Sigmoid colon (tissue), 3 donors: ENCODE results near the gene TBC1D13.
A peak's percentile ranks its signal among the peaks of the same experiment; 100 is the strongest.
"Not testable (repeated sequence)": the region's sequence is repeated elsewhere in the genome, so short reads cannot be mapped to it uniquely, and the experiment has no call there.

Source experiments
- POLR2A ChIP-seq, 2 donors: fragments of 450-650 bp; IDR thresholded peaks; one replicate each; pipeline ENCODE4 v1.6.1; 2016; ENCODE audit warnings: antibody characterized with exemption in 2 of 2, mild to moderate bottlenecking in 2 of 2, moderate library complexity in 2 of 2
- TF ChIP-seq, protein P1 (sequence below), 4 experiments: fragments of 450-650 bp in 3 of 4; fragments of 200-600 bp in 1 of 4; IDR thresholded peaks; one replicate each; pipeline ENCODE4 v1.5.1; 2016 to 2019; ENCODE audit warnings: antibody characterized with exemption in 4 of 4, mild to moderate bottlenecking in 3 of 4, moderate library complexity in 2 of 4

DNA sequence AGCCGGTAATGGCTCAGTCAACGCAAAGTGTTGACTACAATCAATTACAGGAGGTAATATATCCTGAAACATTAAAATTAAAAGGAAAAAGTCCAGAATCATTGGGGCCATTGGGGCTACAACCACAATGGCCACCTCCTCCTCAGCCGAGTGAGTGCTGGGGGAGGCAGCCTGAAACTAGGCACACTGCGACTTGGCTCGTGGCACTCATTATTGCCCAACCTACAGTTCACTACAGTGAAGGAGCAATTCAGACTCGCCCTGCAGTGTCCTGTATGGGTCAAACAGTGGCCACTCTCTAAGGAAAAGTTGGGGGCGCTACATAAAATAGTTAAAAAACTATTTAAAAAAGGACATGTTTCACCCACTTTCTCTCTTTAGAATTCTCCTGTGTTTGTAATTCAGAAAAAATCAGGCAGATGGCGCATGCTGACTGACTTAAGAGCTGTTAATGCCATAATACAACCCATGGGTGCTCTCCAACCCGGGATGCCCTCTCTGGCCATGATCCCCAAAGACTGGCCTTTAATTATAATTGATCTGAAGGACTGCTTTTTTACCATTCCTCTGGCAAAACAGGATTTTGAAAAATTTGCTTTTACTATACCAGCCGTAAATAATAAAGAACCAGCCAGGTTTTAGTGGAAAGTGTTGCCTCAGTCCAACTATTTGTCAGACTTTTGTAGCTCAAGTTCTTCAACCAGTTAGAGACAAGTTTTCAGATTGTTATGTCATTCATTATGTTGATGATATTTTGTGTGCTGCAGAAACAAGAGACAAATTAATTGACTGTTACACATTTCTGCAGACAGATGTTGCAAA is 64.9 kb downstream of the TBC1D13 start:
- TF ChIP-seq, protein P1, sequence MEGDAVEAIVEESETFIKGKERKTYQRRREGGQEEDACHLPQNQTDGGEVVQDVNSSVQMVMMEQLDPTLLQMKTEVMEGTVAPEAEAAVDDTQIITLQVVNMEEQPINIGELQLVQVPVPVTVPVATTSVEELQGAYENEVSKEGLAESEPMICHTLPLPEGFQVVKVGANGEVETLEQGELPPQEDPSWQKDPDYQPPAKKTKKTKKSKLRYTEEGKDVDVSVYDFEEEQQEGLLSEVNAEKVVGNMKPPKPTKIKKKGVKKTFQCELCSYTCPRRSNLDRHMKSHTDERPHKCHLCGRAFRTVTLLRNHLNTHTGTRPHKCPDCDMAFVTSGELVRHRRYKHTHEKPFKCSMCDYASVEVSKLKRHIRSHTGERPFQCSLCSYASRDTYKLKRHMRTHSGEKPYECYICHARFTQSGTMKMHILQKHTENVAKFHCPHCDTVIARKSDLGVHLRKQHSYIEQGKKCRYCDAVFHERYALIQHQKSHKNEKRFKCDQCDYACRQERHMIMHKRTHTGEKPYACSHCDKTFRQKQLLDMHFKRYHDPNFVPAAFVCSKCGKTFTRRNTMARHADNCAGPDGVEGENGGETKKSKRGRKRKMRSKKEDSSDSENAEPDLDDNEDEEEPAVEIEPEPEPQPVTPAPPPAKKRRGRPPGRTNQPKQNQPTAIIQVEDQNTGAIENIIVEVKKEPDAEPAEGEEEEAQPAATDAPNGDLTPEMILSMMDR (IDR thresholded peaks at IDR 0.05) = peak in 3 of 4 experiments; percentile 15 to 43 (median 38)
- TF ChIP-seq POLR2A (IDR thresholded peaks at IDR 0.05) = not testable (repeated sequence)
